Mucosa of stomach (tissue), 1 donor: ENCODE measurements around the gene MBNL2.

Experiments used
- H3K27me3 ChIP-seq: one replicate; pipeline ENCODE4 v1.7.0; 2013; ENCODE audit warnings: mild to moderate bottlenecking, low read length; ENCODE audit not compliant: control insufficient read depth, insufficient read depth
- H3K36me3 ChIP-seq: one replicate; pipeline ENCODE4 v1.7.0; 2013; ENCODE audit warnings: low read length; ENCODE audit not compliant: control insufficient read depth, insufficient read depth
- H3K4me1 ChIP-seq: one replicate; pipeline ENCODE4 v1.7.0; 2013; ENCODE audit warnings: mild to moderate bottlenecking, low read length; ENCODE audit not compliant: control insufficient read depth, insufficient read depth
- H3K4me3 ChIP-seq: one replicate; pipeline ENCODE4 v1.7.0; 2013; ENCODE audit warnings: low read length
- H3K9ac ChIP-seq: one replicate; pipeline ENCODE4 v1.7.0; 2013; ENCODE audit warnings: mild to moderate bottlenecking, low read length, moderate library complexity
- H3K9me3 ChIP-seq: one replicate; pipeline ENCODE4 v1.7.0; 2013; ENCODE audit warnings: mild to moderate bottlenecking, low read length, moderate library complexity; ENCODE audit not compliant: control insufficient read depth
- donor health status: Pancreatic carcinoma.

MBNL2 gene

DNA sequence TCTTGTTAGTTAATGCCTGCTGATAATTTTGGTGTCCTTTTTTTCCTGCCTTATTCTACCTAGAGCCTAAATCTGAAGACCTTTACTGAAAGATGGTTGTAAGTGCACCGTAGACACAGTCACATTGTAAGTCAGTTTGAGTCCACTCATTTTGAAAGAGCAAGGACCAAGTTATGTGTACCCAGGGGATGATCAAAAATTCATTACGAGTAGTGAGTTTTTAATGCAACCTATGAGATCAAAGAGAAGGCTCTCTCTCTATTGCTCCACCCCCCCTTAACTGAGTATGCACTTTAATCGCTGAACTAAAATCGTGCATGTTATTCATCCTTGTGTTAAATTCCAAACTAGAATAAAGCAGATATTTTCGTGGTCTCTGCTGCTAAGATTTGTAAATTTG lies 213.7 kb downstream of the MBNL2 start:
- no peaks in the 10 kb centered on the region for H3K4me1 ChIP-seq

GRCh38 chr13:97436845-97437244 lies 214.7 kb downstream of the MBNL2 start:
- Histone ChIP-seq H3K36me3 (no peaks in the 10 kb centered on the region), H3K4me3 (no peak overlapping the region), H3K9ac (no peak overlapping the region), H3K27me3 (no peaks in the 10 kb centered on the region), H3K9me3 (no peaks in the 10 kb centered on the region), H3K4me1 (no peaks in the 10 kb centered on the region)

More for the DNA sequence above, 213.7 kb downstream of the MBNL2 start:
- Histone ChIP-seq H3K9ac (peak overlapping the region; percentile 30), H3K36me3 (no peaks in the 10 kb centered on the region), H3K27me3 (no peaks in the 10 kb centered on the region), H3K9me3 (no peaks in the 10 kb centered on the region), H3K4me3 (no peak overlapping the region)

- no peaks in the 10 kb centered on the region for H3K9me3 ChIP-seq
- no peaks in the 10 kb centered on the region for H3K4me1 ChIP-seq
- no peaks in the 10 kb centered on the region for H3K27me3 ChIP-seq
- H3K9ac ChIP-seq: no peak overlapping the region
- H3K36me3 ChIP-seq: no peaks in the 10 kb centered on the region
- no peak overlapping the region for H3K4me3 ChIP-seq
Observed at GRCh38 chr13:97437729-97438128, 215.6 kb downstream of the MBNL2 start.

DNA sequence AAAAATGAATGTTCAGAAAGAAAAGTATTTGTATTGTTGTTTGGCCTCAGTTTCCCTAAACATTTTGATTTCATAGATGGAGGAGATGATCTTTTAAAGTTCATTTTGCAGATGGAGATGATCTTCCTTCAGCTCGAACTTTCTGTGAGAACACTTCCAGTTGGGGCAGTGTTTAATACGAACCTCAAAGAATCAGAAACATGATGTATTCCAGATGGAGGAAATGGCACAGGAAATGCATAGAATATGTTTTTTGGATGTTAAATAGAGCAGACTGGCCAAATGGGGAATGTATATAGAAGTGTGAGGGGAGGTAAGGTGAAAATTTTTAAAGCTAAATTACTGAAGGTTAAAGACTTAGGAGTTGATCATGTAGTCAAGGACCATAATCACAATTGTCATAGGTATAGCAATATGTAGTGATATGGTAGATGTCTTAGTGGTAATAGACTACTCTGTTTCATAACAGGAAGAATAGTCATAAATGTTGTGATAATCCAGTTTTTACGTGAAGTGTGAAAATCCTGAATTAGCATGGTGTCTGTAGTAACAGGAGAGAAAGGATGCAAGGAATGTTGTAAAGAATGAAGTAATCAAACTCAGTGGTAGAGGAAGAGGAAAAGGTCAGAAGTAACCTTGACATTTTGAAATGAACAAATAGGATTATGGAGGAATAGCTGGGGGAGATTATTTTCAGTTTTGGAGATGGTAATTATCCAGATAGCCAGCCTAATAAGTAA lies 216.9 kb downstream of the MBNL2 start:
- Histone ChIP-seq H3K36me3 (no peaks in the 10 kb centered on the region), H3K4me3 (no peak overlapping the region), H3K4me1 (no peaks in the 10 kb centered on the region)

DNA sequence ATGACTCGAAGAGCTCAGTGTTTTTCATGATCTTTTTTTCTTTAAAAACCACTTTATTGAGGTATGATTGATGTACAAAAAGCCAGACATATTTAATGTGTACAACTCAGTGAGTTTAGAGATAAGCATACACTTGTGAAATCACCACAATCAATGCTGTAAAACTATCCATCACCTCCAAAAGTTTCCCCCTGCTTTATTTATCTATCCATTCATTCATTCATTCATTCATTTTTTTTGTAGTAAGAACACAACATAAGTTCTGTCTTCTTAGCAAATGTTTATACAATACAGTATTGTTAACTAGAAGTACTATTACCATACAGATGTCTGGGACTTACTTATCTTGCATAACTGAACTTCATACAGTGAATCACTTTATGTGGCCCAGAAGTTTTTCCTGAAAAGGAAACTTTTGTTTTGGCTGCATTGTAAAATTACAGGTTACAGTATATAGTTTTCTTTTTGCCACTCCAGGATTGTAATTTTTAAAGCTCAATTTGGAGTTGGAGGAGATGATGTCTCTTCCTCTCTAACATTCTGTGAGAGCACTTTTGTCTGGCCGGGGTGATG lies 218.6 kb downstream of the MBNL2 start:
- Histone ChIP-seq H3K27me3 (no peaks in the 10 kb centered on the region), H3K4me1 (no peaks in the 10 kb centered on the region)

More for the DNA sequence above, 216.9 kb downstream of the MBNL2 start:
- H3K9ac ChIP-seq: no peak overlapping the region
- H3K27me3 ChIP-seq: no peaks in the 10 kb centered on the region
- H3K9me3 ChIP-seq: no peaks in the 10 kb centered on the region

DNA sequence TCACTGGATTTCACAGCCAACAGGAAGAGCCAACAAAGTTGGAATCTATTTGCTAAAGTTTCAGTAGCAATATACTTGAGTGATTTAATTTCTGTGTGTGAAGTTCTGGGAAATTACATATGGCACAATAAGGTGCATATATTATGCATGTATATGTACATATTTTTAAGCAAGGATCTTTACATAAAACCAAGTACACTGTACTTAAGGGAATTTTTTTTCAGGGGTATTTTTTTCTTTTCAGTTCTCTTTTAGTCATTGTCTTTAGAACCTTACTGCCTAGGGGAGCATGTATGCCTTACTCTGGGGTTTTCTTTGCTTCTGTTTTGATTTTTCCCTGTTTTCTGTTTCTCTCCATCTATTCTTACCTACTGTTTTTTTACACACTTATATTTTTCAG lies 219.2 kb downstream of the MBNL2 start:
- no peak overlapping the region for H3K4me3 ChIP-seq

More for the DNA sequence above, 218.6 kb downstream of the MBNL2 start:
- H3K9me3 ChIP-seq: no peaks in the 10 kb centered on the region
- H3K4me3 ChIP-seq: no peak overlapping the region
- H3K9ac ChIP-seq: no peak overlapping the region
- no peaks in the 10 kb centered on the region for H3K36me3 ChIP-seq

More for the DNA sequence above, 219.2 kb downstream of the MBNL2 start:
- Histone ChIP-seq H3K9ac (no peak overlapping the region), H3K9me3 (no peaks in the 10 kb centered on the region), H3K4me1 (no peaks in the 10 kb centered on the region), H3K36me3 (no peaks in the 10 kb centered on the region), H3K27me3 (no peaks in the 10 kb centered on the region)
